HG02642 (cell line): ENCODE results near the gene MAN1A1.

Experiments
- ATAC-seq: cut with Tn5 transposase; IDR thresholded peaks from one replicate; pipeline ENCODE4 v1.9.1; 2021; ENCODE audit warnings: mild to moderate bottlenecking; ENCODE audit not compliant: unreplicated experiment, poor library complexity

The MAN1A1 gene

GRCh38 chr6:119278625-119279024, 70.9 kb downstream of the MAN1A1 start:
- ATAC-seq = no peak

GRCh38 chr6:119277052-119277451, 72.5 kb downstream of the MAN1A1 start:
- ATAC-seq = no peak

- ATAC-seq = no peak
These were observed 73.3 kb downstream of the MAN1A1 start for GRCh38 chr6:119276211-119276610.

- ATAC-seq = no peak
These were observed 75.4 kb downstream of the MAN1A1 start for GRCh38 chr6:119274197-119274595.

- ATAC-seq = no peak
These were observed 76.0 kb downstream of the MAN1A1 start for GRCh38 chr6:119273272-119274196.

GRCh38 chr6:119270545-119270944, 79.0 kb downstream of the MAN1A1 start:
- ATAC-seq = no peak

- no peak for ATAC-seq
These were observed 80.1 kb downstream of the MAN1A1 start for GRCh38 chr6:119269266-119270103.

GRCh38 chr6:119267126-119267905, 82.2 kb downstream of the MAN1A1 start:
- ATAC-seq = no peak

- ATAC-seq = no peak
These were observed 84.6 kb downstream of the MAN1A1 start for GRCh38 chr6:119264854-119265397.

- ATAC-seq = no peak
These were observed 86.9 kb downstream of the MAN1A1 start for GRCh38 chr6:119262612-119263011.

GRCh38 chr6:119261944-119262284, 87.6 kb downstream of the MAN1A1 start:
- no peak for ATAC-seq

GRCh38 chr6:119259027-119259426, 90.5 kb downstream of the MAN1A1 start:
- no peak for ATAC-seq

- ATAC-seq = no peak
These were observed 91.8 kb downstream of the MAN1A1 start for GRCh38 chr6:119257726-119258125.

GRCh38 chr6:119256978-119257462, 92.5 kb downstream of the MAN1A1 start:
- no peak for ATAC-seq

GRCh38 chr6:119256392-119256791, 93.2 kb downstream of the MAN1A1 start:
- no peak for ATAC-seq

- no peak for ATAC-seq
These were observed 94.1 kb downstream of the MAN1A1 start for GRCh38 chr6:119255492-119255891.

- no peak for ATAC-seq
These were observed 99.5 kb downstream of the MAN1A1 start for GRCh38 chr6:119250036-119250435.

GRCh38 chr6:119249319-119249718, 100.2 kb downstream of the MAN1A1 start:
- ATAC-seq = no peak

GRCh38 chr6:119247504-119247903, 102.1 kb downstream of the MAN1A1 start:
- no peak for ATAC-seq

GRCh38 chr6:119243657-119244056, 105.9 kb downstream of the MAN1A1 start:
- ATAC-seq = no peak
